ENCODE results near the gene MGP.

DNA sequence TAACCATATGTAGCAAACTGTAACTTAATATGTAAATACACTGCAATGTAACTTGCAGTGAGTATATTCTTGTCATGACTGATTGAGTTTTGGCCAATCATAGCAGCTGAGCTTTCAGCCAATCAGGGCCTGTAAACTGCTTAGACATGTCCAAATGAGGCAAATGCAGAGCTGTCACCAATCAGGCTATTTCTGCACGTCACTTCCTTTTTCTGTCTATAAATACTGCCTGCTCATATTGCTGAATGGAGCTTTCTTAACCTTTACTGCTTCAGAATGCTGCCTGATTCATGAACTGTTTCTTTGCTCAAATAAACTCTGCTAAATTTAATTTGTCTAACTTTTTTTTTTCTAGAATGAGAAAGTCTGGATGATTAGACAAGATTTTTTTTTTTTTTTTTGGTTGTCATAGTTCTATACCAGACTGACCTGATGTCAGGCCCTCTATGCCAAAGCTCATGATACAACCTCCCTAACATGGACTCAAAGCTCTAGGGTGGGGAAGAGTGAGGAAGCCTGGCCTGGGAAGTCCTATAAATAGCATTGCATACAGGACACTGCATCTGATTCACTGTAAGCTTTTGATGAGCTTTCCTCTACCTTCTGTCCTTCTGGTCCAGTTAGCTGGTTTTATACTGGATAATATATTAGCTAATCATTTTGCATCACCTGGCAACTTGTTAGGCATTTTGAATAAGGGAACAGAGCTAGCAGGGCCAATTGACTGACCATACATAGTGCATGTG lies 12.0 kb downstream of the MGP start:
- no peak for TF ChIP-seq POLR2A (IDR thresholded peaks at IDR 0.05)
- TF ChIP-seq POLR2AphosphoS5 (IDR thresholded peaks at IDR 0.05) = no peak
- TF ChIP-seq, protein P1, sequence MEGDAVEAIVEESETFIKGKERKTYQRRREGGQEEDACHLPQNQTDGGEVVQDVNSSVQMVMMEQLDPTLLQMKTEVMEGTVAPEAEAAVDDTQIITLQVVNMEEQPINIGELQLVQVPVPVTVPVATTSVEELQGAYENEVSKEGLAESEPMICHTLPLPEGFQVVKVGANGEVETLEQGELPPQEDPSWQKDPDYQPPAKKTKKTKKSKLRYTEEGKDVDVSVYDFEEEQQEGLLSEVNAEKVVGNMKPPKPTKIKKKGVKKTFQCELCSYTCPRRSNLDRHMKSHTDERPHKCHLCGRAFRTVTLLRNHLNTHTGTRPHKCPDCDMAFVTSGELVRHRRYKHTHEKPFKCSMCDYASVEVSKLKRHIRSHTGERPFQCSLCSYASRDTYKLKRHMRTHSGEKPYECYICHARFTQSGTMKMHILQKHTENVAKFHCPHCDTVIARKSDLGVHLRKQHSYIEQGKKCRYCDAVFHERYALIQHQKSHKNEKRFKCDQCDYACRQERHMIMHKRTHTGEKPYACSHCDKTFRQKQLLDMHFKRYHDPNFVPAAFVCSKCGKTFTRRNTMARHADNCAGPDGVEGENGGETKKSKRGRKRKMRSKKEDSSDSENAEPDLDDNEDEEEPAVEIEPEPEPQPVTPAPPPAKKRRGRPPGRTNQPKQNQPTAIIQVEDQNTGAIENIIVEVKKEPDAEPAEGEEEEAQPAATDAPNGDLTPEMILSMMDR (IDR thresholded peaks at IDR 0.05) = no peak
